HL-60 (cell line): Measurements from ENCODE around the gene SCAMP2.

ENCODE experiments used
- CTCF ChIP-seq: IDR thresholded peaks from one replicate; pipeline ENCODE4 v1.5.1; 2011; ENCODE audit warnings: low read length, control low read depth, inconsistent platforms; ENCODE audit not compliant: insufficient read depth
- SPI1 ChIP-seq: IDR thresholded peaks from 2 replicates; pipeline ENCODE4 v1.6.1; 2012; ENCODE audit warnings: low read depth, mild to moderate bottlenecking, borderline replicate concordance

- TF ChIP-seq CTCF (no peak), SPI1 (no peak)
These were observed 51.4 kb downstream of the SCAMP2 start for GRCh38 chr15:74821790-74822158.
